Kidney (tissue), 14 donors: ENCODE data around the gene SFTPA1. TPM values are rescaled to one million over a fixed set of nuclear protein-coding genes. Genes with fewer than 3 reads are reported as not detected.
"Not testable (repeated sequence)": the region's sequence is repeated elsewhere in the genome, so short reads cannot be mapped to it uniquely, and the experiment has no call there.

Experiments
- DNase-seq, 5 donors: peaks; one replicate each; pipeline ENCODE4 v3.0.0-alpha.2; 2013 to 2020
- FAIRE-seq: peaks from 2 replicates; lab custom pipeline; 2012; peaks lifted over from hg19 to GRCh38; lab: Jason Lieb, UNC
- H3K27ac ChIP-seq, 2 donors: one replicate each; pipeline ENCODE4 v1.7.0; 2013; ENCODE audit warnings: low read depth in 2 of 2, low read length in 2 of 2, inconsistent platforms in 1 of 2
- H3K27me3 ChIP-seq: one replicate; pipeline ENCODE4 v1.7.1; 2013; ENCODE audit warnings: low read length, inconsistent platforms; ENCODE audit not compliant: control insufficient read depth, insufficient read depth
- H3K36me3 ChIP-seq, 3 donors: one replicate each; pipeline versions ENCODE4 v1.7.0 to v1.7.1; 2013; ENCODE audit warnings: low read length in 3 of 3, control low read depth in 1 of 3, inconsistent platforms in 1 of 3; ENCODE audit not compliant: insufficient read depth in 3 of 3, control insufficient read depth in 2 of 3
- H3K4me1 ChIP-seq, 3 donors: one replicate each; pipeline versions ENCODE4 v1.7.0 to v1.7.1; 2013; ENCODE audit warnings: low read length in 3 of 3, inconsistent platforms in 1 of 3, low read depth in 1 of 3; ENCODE audit not compliant: control insufficient read depth in 2 of 3, insufficient read depth in 2 of 3
- H3K4me3 ChIP-seq, 3 donors: one replicate each; pipeline versions ENCODE4 v1.7.0 to v1.8.1; 2013; ENCODE audit warnings: low read length in 3 of 3, control low read depth in 1 of 3, inconsistent platforms in 1 of 3
- H3K9ac ChIP-seq, 3 donors: one replicate each; pipeline versions ENCODE4 v1.7.0 to v1.7.1; 2013; ENCODE audit warnings: low read length in 3 of 3, control low read depth in 1 of 3, inconsistent platforms in 1 of 3
- H3K9me3 ChIP-seq, 3 donors: one replicate each; pipeline versions ENCODE4 v1.7.0 to v1.7.1; 2013; ENCODE audit warnings: low read length in 3 of 3, control low read depth in 1 of 3, inconsistent platforms in 1 of 3; ENCODE audit not compliant: control insufficient read depth in 2 of 3, insufficient read depth in 1 of 3
- intact Hi-C: fragments of 100-400 bp; cut with DNase I; formaldehyde crosslinking; loops from one replicate; pipeline ENCODE4 v1.11.1; 2022
- polyA plus RNA-seq: library from polyadenylated mRNA; stranded (reverse); fragments of 350-450 nt; fragmentation: Illumina TruSeq; extraction: RNeasy Lipid Tissue Mini Kit (QIAGEN cat#74804); gene quantifications from one replicate; pipeline ENCODE4 v1.2.3, GENCODE V29; 2014; ENCODE audit warnings: low read depth, low replicate concordance; ENCODE audit not compliant: insufficient read depth
- total RNA-seq: library from RNA; stranded (reverse); fragmentation: NEBNext Ultra II Directional; extraction: Animal tissue kit (Norgen Biotek cat#: 25700); gene quantifications from one replicate; pipeline ENCODE4 v1.2.1, GENCODE V29; 2021
- TF ChIP-seq, protein P1 (sequence below): IDR thresholded peaks from 3 replicates; pipeline ENCODE4 v1.5.1; 2012; ENCODE audit warnings: mild to moderate bottlenecking, moderate library complexity, borderline replicate concordance; ENCODE audit not compliant: insufficient read depth; ENCODE audit errors: extremely low read depth
- donor health status: control.
- donor health status: control.
- donor health status: control.
- donor health status: control.
- donor health status: control.
- donor health status: DM: yes; HTN: yes; CAD: no.
- donor health status: Normal renal cell carcinoma (clear cell type).

Gene SFTPA1
- total and polyA plus RNA-seq, 2 donors from 2014 or later = not detected

DNA sequence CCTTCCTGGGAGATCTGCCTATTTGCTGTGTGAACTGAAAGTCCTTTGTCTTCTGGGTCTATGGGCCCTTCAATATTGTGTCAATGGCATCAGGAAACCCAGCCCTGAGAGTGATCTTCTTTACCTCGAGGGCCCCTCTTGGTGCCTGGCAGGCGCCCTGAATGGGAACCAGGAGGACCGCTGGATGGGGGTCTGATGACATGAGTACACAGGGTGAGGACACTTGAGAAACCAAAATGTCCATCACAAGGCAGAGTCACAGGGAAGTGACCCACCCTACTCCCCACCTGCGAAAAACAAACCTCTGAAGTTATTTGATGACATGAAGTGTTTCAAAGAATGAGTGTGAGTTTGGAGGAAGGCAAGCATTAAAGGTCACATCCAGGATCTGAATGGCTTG, 17.3 kb downstream of the SFTPA1 start:
- Histone ChIP-seq H3K36me3 (no peaks in the 10 kb centered on the region), H3K9ac (no peak overlapping the region), H3K4me3 (no peak overlapping the region), H3K27me3 (no peaks in the 10 kb centered on the region), H3K27ac (no peak overlapping the region), H3K9me3 (peaks cover 0 to 6% (median 5%) of the 10 kb centered on the region in 3 donors), H3K4me1 (no peaks in the 10 kb centered on the region)
- FAIRE-seq (no peak), DNase-seq (no peak)
- intact Hi-C loops = no loop called here
- TF ChIP-seq, protein P1, sequence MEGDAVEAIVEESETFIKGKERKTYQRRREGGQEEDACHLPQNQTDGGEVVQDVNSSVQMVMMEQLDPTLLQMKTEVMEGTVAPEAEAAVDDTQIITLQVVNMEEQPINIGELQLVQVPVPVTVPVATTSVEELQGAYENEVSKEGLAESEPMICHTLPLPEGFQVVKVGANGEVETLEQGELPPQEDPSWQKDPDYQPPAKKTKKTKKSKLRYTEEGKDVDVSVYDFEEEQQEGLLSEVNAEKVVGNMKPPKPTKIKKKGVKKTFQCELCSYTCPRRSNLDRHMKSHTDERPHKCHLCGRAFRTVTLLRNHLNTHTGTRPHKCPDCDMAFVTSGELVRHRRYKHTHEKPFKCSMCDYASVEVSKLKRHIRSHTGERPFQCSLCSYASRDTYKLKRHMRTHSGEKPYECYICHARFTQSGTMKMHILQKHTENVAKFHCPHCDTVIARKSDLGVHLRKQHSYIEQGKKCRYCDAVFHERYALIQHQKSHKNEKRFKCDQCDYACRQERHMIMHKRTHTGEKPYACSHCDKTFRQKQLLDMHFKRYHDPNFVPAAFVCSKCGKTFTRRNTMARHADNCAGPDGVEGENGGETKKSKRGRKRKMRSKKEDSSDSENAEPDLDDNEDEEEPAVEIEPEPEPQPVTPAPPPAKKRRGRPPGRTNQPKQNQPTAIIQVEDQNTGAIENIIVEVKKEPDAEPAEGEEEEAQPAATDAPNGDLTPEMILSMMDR = no peak

DNA sequence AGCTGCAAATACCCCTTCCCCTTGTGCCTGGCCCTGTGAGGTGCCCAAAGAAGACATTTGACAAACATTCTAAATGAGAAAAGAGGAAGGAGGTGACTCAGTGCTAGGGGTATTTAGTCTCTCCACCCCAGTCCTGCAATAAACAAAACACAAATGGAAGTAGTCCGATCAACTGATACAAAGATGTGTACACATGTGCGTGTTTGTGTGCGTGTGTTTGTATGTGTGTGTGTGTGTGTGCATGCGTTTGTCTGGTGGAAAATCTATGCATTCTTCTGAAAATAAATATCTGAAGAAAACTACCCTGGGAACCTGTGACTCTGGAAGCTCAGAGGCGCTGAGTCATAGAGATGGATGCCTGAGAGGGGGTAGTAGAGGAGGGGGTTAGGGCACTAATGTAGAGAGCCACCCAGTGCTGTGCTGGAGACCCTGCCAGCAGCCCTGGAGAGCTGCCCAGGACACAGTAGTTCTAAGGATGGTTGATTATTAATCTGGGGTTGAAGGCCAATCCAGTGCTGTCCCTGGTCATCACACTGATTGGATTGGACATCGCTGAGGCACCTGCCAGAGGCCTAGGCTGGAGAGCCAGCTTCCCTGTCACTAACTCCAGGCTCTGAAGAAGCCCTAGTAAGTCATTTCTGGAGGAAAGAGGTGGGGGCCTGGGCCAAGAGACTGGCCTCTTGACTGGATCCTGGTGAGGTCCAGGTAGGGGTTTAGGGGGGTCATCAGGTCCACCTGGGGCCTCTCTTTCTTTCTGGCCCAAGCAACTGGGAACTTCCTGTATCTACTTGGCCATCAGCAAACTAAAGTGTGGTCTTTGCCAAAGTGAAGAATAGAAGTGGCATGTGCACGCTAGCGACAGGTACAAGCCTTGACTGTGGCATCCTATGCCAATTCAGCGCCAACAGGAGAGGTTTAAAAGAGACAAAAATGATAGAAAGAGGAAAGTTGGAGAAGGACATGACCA, 18.5 kb downstream of the SFTPA1 start:
- H3K27me3 ChIP-seq = no peaks in the 10 kb centered on the region
- FAIRE-seq (no peak), DNase-seq (no peak)
- no peaks in the 10 kb centered on the region for H3K36me3 ChIP-seq
- intact Hi-C loops = no loop called here
- H3K9ac ChIP-seq = no peak overlapping the region
- TF ChIP-seq, protein P1 = no peak
- no peak overlapping the region for H3K4me3 ChIP-seq
- no peaks in the 10 kb centered on the region for H3K4me1 ChIP-seq
- H3K9me3 ChIP-seq = peaks cover 0 to 6% (median 5%) of the 10 kb centered on the region in 3 donors
- no peak overlapping the region for H3K27ac ChIP-seq

DNA sequence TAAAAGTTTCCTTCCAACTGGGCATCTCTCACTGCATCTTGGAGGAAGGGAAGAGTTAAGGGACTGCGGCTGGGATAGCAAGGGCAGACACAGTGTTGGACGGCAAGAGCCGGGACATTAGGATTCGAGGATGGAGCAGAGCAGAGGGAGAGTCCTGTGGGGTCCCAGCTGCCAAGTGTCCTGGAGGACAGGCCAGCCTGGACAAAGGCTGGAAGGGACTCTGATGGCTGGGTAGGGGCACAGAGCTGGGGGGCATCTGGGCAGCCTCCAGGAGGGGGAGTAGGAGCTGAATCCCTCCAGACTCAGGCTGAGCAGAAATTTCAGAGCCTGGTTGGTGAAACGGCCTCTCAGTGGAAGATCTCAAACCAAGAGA, 19.2 kb downstream of the SFTPA1 start:
- Histone ChIP-seq H3K27ac (no peak overlapping the region), H3K27me3 (no peaks in the 10 kb centered on the region), H3K4me1 (no peaks in the 10 kb centered on the region), H3K9me3 (peaks cover 0 to 6% (median 5%) of the 10 kb centered on the region in 3 donors), H3K9ac (no peak overlapping the region), H3K4me3 (no peak overlapping the region), H3K36me3 (no peaks in the 10 kb centered on the region)
- TF ChIP-seq, protein P1 = no peak
- no peak for FAIRE-seq
- no peak for DNase-seq
- intact Hi-C loops = no loop called here

DNA sequence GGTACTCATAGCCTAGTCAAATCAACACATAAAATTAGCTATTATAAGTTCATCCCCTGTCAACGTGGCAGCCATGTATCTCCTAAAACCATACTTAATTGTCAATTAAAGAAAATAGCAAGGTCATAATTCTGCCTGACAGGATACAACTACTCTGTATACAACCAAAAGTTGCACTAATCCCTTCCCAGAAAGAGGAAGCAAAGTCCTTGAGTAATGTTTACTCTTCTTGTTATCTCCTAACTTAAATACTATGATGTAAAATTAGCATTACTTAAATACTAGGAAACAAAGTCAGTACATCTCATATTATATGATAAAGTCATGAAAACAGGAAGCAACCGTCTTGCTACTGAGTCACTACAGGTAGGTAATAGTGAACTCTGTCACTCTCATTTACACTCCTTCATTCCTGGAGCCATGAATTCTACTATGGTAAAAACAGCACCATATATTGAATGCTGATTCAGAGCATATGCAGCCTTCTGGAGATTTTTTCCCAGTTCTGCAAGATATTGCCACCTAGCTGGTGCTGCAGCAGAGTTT, 26.0 kb downstream of the SFTPA1 start:
- H3K27me3 ChIP-seq, H3K4me1 ChIP-seq, H3K36me3 ChIP-seq, H3K27ac ChIP-seq, H3K9ac ChIP-seq, FAIRE-seq, DNase-seq, intact Hi-C loops, H3K9me3 ChIP-seq, H3K4me3 ChIP-seq: not testable (repeated sequence)
